ENCODE results near the gene CDK9. TPM values are rescaled to one million over a fixed set of nuclear protein-coding genes. Genes with fewer than 3 reads are reported as not detected.

Gene CDK9
- total RNA-seq, 2 experiments from 2014 or later, result 80.0 to 136 TPM

DNA sequence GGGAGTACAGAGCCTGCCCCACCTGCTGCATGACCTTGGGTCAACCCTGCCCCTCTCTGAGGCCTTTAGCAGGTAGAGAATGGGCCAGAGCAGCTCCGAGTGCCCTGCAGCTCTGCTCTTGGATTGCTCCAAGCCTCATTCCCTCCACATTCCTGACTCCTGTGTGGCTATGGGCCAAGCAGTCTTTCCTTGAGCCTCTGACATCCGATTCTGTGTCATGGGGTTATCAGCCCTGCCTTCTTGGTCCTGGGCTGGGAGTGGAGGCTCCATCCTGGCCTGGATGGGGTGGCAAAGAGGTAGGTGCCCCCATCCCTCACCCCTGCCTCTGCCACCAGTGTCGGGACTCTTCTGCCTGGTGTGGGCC lies 30.5 kb downstream of the CDK9 start:
- intact Hi-C loops (cut with micrococcal nuclease; ENCODE audit: unreplicated experiment), result no loop called here
- no peaks in the 10 kb centered on the region for H4K20me1 ChIP-seq (ENCODE audit: insufficient read depth, low read length)
- no peak for DNase-seq (ENCODE audit: low spot score)
- no peak overlapping the region for H2AFZ ChIP-seq (ENCODE audit: low read length)
- no peaks in the 10 kb centered on the region for H3K9me2 ChIP-seq (ENCODE audit: insufficient read depth, low read length)
- TF ChIP-seq EZH2phosphoT487 (IDR thresholded peaks at IDR 0.05; ENCODE audit: borderline replicate concordance, low read depth, low read length), result no peak
- TF ChIP-seq, protein P1, sequence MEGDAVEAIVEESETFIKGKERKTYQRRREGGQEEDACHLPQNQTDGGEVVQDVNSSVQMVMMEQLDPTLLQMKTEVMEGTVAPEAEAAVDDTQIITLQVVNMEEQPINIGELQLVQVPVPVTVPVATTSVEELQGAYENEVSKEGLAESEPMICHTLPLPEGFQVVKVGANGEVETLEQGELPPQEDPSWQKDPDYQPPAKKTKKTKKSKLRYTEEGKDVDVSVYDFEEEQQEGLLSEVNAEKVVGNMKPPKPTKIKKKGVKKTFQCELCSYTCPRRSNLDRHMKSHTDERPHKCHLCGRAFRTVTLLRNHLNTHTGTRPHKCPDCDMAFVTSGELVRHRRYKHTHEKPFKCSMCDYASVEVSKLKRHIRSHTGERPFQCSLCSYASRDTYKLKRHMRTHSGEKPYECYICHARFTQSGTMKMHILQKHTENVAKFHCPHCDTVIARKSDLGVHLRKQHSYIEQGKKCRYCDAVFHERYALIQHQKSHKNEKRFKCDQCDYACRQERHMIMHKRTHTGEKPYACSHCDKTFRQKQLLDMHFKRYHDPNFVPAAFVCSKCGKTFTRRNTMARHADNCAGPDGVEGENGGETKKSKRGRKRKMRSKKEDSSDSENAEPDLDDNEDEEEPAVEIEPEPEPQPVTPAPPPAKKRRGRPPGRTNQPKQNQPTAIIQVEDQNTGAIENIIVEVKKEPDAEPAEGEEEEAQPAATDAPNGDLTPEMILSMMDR (conservative IDR thresholded peaks at IDR 0.05; ENCODE audit: low read length), result no peak
- ChIA-PET POLR2A (no interaction called here), CTCF (ENCODE audit: unreplicated experiment) (no interaction called here)
- H3K36me3 ChIP-seq (ENCODE audit: insufficient read depth, low read length), result peaks cover 61% of the 10 kb centered on the region
- no peak overlapping the region for H3K4me2 ChIP-seq (ENCODE audit: low read length)
- no peaks in the 10 kb centered on the region for H3K4me1 ChIP-seq (ENCODE audit: insufficient read depth, low read length, poor library complexity, severe bottlenecking)
- H3K79me2 ChIP-seq (ENCODE audit: insufficient read depth, low read depth, low read length), result no peaks in the 10 kb centered on the region
- H3K27ac ChIP-seq (ENCODE audit: low read depth, low read length, poor library complexity, severe bottlenecking), result no peak overlapping the region
- H3K9me3 ChIP-seq (ENCODE audit: low read length), result no peaks in the 10 kb centered on the region
- no peak overlapping the region for H3K4me3 ChIP-seq (ENCODE audit: low read depth, low read length, poor library complexity, severe bottlenecking)
- BruUV-seq (replicated peaks), result no TSS peak

DNA sequence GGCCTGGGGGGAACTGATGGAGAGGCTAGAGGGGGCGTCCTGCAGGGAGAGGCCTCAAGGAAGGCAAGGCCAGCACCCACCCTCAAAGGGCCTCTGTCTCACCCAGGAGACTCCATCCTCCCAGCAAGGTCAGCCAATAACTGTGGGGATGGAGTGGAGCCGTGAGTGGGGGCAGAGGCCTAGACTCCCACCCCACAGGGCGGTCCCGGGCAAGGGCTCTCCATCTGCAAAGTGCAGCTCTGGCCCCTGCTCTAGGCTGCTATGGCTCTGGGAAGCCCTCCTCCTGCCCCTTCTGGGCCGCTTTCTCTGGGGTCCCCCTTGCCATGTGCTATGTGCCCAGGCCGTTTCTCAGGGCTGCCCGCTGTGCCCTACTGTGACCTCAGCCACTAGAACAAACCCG lies 30.9 kb downstream of the CDK9 start:
- Histone ChIP-seq H4K20me1 (ENCODE audit: insufficient read depth, low read length) (no peaks in the 10 kb centered on the region), H3K27ac (ENCODE audit: low read depth, low read length, poor library complexity, severe bottlenecking) (no peak overlapping the region), H3K36me3 (ENCODE audit: insufficient read depth, low read length) (peaks cover 57% of the 10 kb centered on the region), H3K4me3 (ENCODE audit: low read depth, low read length, poor library complexity, severe bottlenecking) (no peak overlapping the region), H3K4me1 (ENCODE audit: insufficient read depth, low read length, poor library complexity, severe bottlenecking) (no peaks in the 10 kb centered on the region), H2AFZ (ENCODE audit: low read length) (no peak overlapping the region), H3K9me3 (ENCODE audit: low read length) (no peaks in the 10 kb centered on the region), H3K79me2 (ENCODE audit: insufficient read depth, low read depth, low read length) (no peaks in the 10 kb centered on the region), H3K4me2 (ENCODE audit: low read length) (no peak overlapping the region), H3K9me2 (ENCODE audit: insufficient read depth, low read length) (no peaks in the 10 kb centered on the region)
- DNase-seq (ENCODE audit: low spot score), result no peak
- ChIA-PET CTCF (ENCODE audit: unreplicated experiment) (no interaction called here), POLR2A (no interaction called here)
- no TSS peak for BruUV-seq (replicated peaks)
- intact Hi-C loops (cut with micrococcal nuclease; ENCODE audit: unreplicated experiment), result no loop called here
- no peak for TF ChIP-seq EZH2phosphoT487 (IDR thresholded peaks at IDR 0.05; ENCODE audit: borderline replicate concordance, low read depth, low read length)
- TF ChIP-seq, protein P1 (conservative IDR thresholded peaks at IDR 0.05; ENCODE audit: low read length), result no peak

DNA sequence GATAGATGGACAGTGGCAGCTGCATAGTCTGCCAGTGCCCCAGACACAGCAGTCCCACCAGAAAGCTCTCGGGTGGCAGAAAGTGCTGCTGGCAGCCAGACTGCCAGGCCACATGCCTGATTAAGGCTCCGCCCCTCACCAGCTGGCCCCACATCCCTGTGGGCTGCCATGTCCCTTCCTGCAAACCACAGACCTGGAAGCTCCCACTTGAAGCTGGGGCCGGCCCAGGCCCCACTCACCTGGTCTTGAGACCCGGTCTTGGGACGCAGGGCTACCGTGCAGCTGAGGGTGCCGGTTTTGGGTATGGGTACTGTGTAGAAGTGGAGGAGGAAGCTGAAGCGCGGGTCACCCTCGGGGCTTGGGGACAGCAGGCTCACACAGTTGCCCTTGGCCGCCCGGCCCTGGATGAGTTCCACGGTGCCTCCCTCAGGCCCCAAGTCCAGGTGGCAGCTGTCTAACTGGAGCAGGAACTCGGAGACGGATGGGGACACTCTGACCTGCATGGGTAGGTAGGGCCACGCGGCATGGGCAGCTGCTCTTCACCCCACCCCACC lies 32.1 kb downstream of the CDK9 start:
- no peak for DNase-seq (ENCODE audit: low spot score)
- peaks cover 45% of the 10 kb centered on the region for H3K36me3 ChIP-seq (ENCODE audit: insufficient read depth, low read length)
- POLR2A ChIA-PET, result no interaction called here

More for the DNA sequence above, 32.1 kb downstream of the CDK9 start:
- Histone ChIP-seq H3K9me3 (ENCODE audit: low read length) (no peaks in the 10 kb centered on the region), H2AFZ (ENCODE audit: low read length) (no peak overlapping the region), H3K4me1 (ENCODE audit: insufficient read depth, low read length, poor library complexity, severe bottlenecking) (no peaks in the 10 kb centered on the region), H3K4me3 (ENCODE audit: low read depth, low read length, poor library complexity, severe bottlenecking) (no peak overlapping the region), H4K20me1 (ENCODE audit: insufficient read depth, low read length) (no peaks in the 10 kb centered on the region), H3K4me2 (ENCODE audit: low read length) (no peak overlapping the region), H3K79me2 (ENCODE audit: insufficient read depth, low read depth, low read length) (no peaks in the 10 kb centered on the region), H3K9me2 (ENCODE audit: insufficient read depth, low read length) (no peaks in the 10 kb centered on the region), H3K27ac (ENCODE audit: low read depth, low read length, poor library complexity, severe bottlenecking) (no peak overlapping the region)
- CTCF ChIA-PET (ENCODE audit: unreplicated experiment), result no interaction called here
- intact Hi-C loops (cut with micrococcal nuclease; ENCODE audit: unreplicated experiment), result no loop called here
- TF ChIP-seq, protein P1 (conservative IDR thresholded peaks at IDR 0.05; ENCODE audit: low read length), result no peak
- no peak for TF ChIP-seq EZH2phosphoT487 (IDR thresholded peaks at IDR 0.05; ENCODE audit: borderline replicate concordance, low read depth, low read length)
- BruUV-seq (replicated peaks), result no TSS peak
